SK-N-SH treated with all-trans-retinoic acid at 6 μM for 48 hours (cell line): Measurements from ENCODE around the gene XBP1.

Experiments
- ATAC-seq: fragments of 200-7000 bp; cut with Tn5 transposase; 3 replicates; pipeline ENCODE4 v1.9.1; 2020; ENCODE audit warnings: mild to moderate bottlenecking, moderate library complexity
- ARNTL ChIP-seq: fragments of 450-650 bp; formaldehyde crosslinking; IDR thresholded peaks from 2 replicates; pipeline ENCODE4 v1.5.0; 2020; ENCODE audit warnings: low read depth, mild to moderate bottlenecking, moderate library complexity, borderline replicate concordance
- BACH2 ChIP-seq: fragments of 250-450 bp; sonication (Bioruptor Pico); IDR thresholded peaks from 2 replicates; pipeline ENCODE4 v1.9.0; 2021; ENCODE audit warnings: mild to moderate bottlenecking, borderline replicate concordance
- CSDC2 ChIP-seq: fragments of 250-450 bp; sonication (Bioruptor Pico); IDR thresholded peaks from 2 replicates; pipeline ENCODE4 v1.5.0; 2020; ENCODE audit warnings: mild to moderate bottlenecking, moderate library complexity
- ESRRG ChIP-seq: fragments of 250-450 bp; sonication (Bioruptor Pico); IDR thresholded peaks from 2 replicates; pipeline ENCODE4 v1.6.1; 2021; ENCODE audit warnings: mild to moderate bottlenecking
- ISL1 ChIP-seq: fragments of 250-450 bp; sonication (Bioruptor Pico); IDR thresholded peaks from 2 replicates; pipeline ENCODE4 v2.1.2; 2022; ENCODE audit warnings: mild to moderate bottlenecking, moderate library complexity
- OSR1 ChIP-seq: fragments of 250-450 bp; sonication (Bioruptor Pico); IDR thresholded peaks from 2 replicates; pipeline ENCODE4 v1.8.0; 2022; ENCODE audit warnings: moderate library complexity, mild to moderate bottlenecking, inconsistent platforms
- RARB ChIP-seq: fragments of 250-450 bp; sonication (Bioruptor Pico); IDR thresholded peaks from 2 replicates; pipeline ENCODE4 v1.8.0; 2021; ENCODE audit warnings: mild to moderate bottlenecking, moderate library complexity
- SNAI2 ChIP-seq: fragments of 250-450 bp; sonication (Bioruptor Pico); IDR thresholded peaks from 2 replicates; pipeline ENCODE4 v1.5.0; 2020; ENCODE audit warnings: mild to moderate bottlenecking, moderate library complexity
- TCF4 ChIP-seq: fragments of 250-450 bp; sonication (Bioruptor Pico); IDR thresholded peaks from 2 replicates; pipeline ENCODE4 v1.8.0; 2021; ENCODE audit warnings: mild to moderate bottlenecking, moderate library complexity, borderline replicate concordance
- TOX ChIP-seq: fragments of 250-450 bp; sonication (Bioruptor Pico); IDR thresholded peaks from 2 replicates; pipeline ENCODE4 v1.8.0; 2021; ENCODE audit warnings: mild to moderate bottlenecking, moderate library complexity, borderline replicate concordance
- ZC3H10 ChIP-seq: fragments of 250-450 bp; sonication (Bioruptor Pico); IDR thresholded peaks from 2 replicates; pipeline ENCODE4 v1.5.1; 2021; ENCODE audit warnings: mild to moderate bottlenecking, moderate library complexity
- ZFP3 ChIP-seq: fragments of 250-450 bp; sonication (Bioruptor Pico); IDR thresholded peaks from 2 replicates; pipeline ENCODE4 v1.5.0; 2020; ENCODE audit warnings: mild to moderate bottlenecking, moderate library complexity
- ZFP30 ChIP-seq: fragments of 450-650 bp; formaldehyde crosslinking; IDR thresholded peaks from 2 replicates; pipeline ENCODE4 v1.5.0; 2022; ENCODE audit warnings: mild to moderate bottlenecking, moderate library complexity
- ZNF565 ChIP-seq: fragments of 450-650 bp; formaldehyde crosslinking; conservative IDR thresholded peaks from 2 replicates; pipeline ENCODE4 v1.5.0; 2020; ENCODE audit warnings: low read depth, mild to moderate bottlenecking, moderate library complexity
- ZNF70 ChIP-seq: fragments of 450-650 bp; formaldehyde crosslinking; IDR thresholded peaks from 2 replicates; pipeline ENCODE4 v1.5.0; 2020; ENCODE audit warnings: mild to moderate bottlenecking, moderate library complexity
- ZNF8 ChIP-seq: fragments of 450-650 bp; formaldehyde crosslinking; IDR thresholded peaks from 2 replicates; pipeline ENCODE4 v1.5.0; 2020; ENCODE audit warnings: mild to moderate bottlenecking, moderate library complexity
- TF ChIP-seq, protein P1 (sequence below): fragments of 250-450 bp; sonication (Bioruptor Pico); IDR thresholded peaks from 2 replicates; pipeline ENCODE4 v1.8.0; 2020; ENCODE audit warnings: mild to moderate bottlenecking, moderate library complexity, borderline replicate concordance
- TF ChIP-seq, protein P2 (sequence below): fragments of 250-450 bp; sonication (Bioruptor Pico); IDR thresholded peaks from 2 replicates; pipeline ENCODE4 v1.5.1; 2021; ENCODE audit warnings: mild to moderate bottlenecking, moderate library complexity
- TF ChIP-seq, protein P3 (sequence below): fragments of 250-450 bp; sonication (Bioruptor Pico); IDR thresholded peaks from 2 replicates; pipeline ENCODE4 v1.8.0; 2021; ENCODE audit warnings: low read depth, mild to moderate bottlenecking, moderate library complexity, borderline replicate concordance
- TF ChIP-seq, protein P4 (sequence below): fragments of 250-450 bp; sonication (Bioruptor Pico); IDR thresholded peaks from 2 replicates; pipeline ENCODE4 v1.5.1; 2020; ENCODE audit warnings: low read depth, mild to moderate bottlenecking, moderate library complexity

The XBP1 gene

DNA sequence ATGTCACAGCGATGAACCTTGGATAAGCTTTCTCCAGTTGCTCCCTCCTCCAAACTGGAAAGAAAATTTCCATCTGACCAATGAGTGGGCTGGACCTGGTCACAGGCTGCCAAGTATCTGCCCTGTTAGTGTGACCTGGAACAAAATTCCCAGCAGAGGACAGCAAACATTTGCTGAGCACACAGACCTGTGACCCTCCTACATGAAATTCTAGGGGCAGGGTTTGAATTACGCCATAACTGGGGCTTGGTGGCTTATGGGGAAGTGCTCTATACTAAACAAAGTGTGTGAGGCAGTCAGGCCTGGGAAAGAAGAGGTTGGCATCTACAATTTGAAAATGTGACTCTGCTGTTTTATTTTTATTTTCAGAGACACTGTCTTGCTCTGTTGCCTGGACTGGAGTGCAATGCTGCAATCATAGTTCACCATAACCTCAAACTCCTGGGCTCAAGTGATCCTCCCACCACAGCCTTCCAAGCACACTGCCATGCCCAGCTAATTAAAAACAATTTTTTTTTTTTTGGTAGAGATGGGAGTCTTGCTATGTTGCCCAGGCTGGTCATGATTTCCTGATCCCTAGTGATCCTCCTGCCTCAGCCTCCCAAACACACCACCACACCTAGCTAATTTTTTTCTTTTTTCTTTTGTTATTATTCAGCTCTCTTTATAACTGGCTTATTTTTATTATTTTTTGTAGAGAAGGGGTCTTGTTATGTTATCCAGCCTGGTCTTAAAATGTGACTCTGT, 13.6 kb upstream of the XBP1 start:
- TF ChIP-seq, protein P1, sequence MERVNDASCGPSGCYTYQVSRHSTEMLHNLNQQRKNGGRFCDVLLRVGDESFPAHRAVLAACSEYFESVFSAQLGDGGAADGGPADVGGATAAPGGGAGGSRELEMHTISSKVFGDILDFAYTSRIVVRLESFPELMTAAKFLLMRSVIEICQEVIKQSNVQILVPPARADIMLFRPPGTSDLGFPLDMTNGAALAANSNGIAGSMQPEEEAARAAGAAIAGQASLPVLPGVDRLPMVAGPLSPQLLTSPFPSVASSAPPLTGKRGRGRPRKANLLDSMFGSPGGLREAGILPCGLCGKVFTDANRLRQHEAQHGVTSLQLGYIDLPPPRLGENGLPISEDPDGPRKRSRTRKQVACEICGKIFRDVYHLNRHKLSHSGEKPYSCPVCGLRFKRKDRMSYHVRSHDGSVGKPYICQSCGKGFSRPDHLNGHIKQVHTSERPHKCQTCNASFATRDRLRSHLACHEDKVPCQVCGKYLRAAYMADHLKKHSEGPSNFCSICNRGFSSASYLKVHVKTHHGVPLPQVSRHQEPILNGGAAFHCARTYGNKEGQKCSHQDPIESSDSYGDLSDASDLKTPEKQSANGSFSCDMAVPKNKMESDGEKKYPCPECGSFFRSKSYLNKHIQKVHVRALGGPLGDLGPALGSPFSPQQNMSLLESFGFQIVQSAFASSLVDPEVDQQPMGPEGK: no peak
- TF ChIP-seq, protein P2, sequence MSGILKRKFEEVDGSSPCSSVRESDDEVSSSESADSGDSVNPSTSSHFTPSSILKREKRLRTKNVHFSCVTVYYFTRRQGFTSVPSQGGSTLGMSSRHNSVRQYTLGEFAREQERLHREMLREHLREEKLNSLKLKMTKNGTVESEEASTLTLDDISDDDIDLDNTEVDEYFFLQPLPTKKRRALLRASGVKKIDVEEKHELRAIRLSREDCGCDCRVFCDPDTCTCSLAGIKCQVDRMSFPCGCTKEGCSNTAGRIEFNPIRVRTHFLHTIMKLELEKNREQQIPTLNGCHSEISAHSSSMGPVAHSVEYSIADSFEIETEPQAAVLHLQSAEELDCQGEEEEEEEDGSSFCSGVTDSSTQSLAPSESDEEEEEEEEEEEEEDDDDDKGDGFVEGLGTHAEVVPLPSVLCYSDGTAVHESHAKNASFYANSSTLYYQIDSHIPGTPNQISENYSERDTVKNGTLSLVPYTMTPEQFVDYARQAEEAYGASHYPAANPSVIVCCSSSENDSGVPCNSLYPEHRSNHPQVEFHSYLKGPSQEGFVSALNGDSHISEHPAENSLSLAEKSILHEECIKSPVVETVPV (CRISPR knock-in tag): no peak
- no peak for TF ChIP-seq ZC3H10 (CRISPR knock-in tag)
- TF ChIP-seq ZFP30 (CRISPR knock-in tag): no peak
- TF ChIP-seq ISL1 (CRISPR knock-in tag): no peak
- no peak for TF ChIP-seq OSR1 (CRISPR knock-in tag)
- TF ChIP-seq, protein P3, sequence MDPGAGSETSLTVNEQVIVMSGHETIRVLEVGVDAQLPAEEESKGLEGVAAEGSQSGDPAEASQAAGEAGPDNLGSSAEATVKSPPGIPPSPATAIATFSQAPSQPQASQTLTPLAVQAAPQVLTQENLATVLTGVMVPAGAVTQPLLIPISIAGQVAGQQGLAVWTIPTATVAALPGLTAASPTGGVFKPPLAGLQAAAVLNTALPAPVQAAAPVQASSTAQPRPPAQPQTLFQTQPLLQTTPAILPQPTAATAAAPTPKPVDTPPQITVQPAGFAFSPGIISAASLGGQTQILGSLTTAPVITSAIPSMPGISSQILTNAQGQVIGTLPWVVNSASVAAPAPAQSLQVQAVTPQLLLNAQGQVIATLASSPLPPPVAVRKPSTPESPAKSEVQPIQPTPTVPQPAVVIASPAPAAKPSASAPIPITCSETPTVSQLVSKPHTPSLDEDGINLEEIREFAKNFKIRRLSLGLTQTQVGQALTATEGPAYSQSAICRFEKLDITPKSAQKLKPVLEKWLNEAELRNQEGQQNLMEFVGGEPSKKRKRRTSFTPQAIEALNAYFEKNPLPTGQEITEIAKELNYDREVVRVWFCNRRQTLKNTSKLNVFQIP (CRISPR knock-in tag): no peak
- no peak for TF ChIP-seq ZNF70 (CRISPR knock-in tag)
- no peak for TF ChIP-seq CSDC2 (CRISPR knock-in tag)
- TF ChIP-seq ZNF8 (CRISPR knock-in tag): no peak
- TF ChIP-seq RARB (CRISPR knock-in tag): no peak
- no peak for TF ChIP-seq ARNTL (CRISPR knock-in tag)
- TF ChIP-seq, protein P4, sequence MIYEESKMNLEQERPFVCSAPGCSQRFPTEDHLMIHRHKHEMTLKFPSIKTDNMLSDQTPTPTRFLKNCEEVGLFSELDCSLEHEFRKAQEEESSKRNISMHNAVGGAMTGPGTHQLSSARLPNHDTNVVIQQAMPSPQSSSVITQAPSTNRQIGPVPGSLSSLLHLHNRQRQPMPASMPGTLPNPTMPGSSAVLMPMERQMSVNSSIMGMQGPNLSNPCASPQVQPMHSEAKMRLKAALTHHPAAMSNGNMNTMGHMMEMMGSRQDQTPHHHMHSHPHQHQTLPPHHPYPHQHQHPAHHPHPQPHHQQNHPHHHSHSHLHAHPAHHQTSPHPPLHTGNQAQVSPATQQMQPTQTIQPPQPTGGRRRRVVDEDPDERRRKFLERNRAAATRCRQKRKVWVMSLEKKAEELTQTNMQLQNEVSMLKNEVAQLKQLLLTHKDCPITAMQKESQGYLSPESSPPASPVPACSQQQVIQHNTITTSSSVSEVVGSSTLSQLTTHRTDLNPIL (CRISPR knock-in tag): no peak
- TF ChIP-seq ESRRG (CRISPR knock-in tag): no peak
- TF ChIP-seq TOX (CRISPR knock-in tag): no peak
- no peak for TF ChIP-seq ZNF565 (CRISPR knock-in tag)
- TF ChIP-seq SNAI2 (CRISPR knock-in tag): no peak
- no peak for ATAC-seq

DNA sequence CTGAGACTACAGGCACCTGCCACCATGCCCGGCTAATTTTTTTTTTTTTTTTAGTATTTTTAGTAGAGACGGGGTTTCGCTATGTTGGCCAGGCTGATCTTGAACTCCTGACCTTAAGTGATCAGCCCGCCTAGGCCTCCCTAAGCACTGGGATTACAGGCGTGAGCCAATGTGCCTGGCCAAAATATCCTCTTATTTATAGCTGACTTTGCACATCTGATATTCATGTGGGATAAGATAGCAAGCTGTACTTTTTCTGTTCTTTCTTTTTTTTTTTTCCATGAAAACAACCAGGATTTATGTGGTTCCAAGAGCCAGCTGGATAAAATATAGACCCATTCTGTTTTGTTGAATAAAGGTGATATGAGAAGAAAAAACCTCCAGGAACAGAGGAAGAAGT, 12.1 kb upstream of the XBP1 start:
- no peak for ATAC-seq

DNA sequence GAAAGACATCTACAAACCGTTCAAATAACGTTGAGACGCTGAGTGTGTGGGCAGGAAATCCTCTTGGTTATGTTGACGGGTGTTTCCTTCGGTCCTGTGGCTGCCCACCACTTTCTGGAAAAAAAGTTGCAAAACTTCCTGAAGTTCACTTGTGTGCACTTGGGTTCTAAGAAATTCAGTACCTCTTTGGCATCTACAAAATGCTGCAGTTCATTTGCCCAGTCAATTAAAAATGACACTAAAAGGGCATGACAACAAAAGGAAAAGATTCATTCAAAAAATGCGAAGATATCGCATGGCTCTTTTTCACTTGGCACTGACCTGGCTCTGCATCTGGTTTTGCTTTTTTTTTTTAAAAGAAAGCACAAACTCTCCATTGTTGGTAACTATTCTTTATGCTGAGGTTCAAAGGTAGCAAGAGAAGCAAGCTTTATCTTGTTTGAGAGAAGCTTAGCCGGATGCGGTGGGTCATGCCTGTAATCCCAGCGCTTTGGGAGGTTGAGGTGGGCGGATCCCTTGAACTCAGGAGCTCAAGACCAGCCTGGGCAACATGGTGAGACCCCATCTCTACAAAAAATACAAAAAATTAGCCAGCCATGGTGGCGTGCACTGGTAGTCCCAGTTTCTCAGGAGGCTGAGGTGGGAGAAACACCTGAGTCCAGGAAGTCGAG, 10.6 kb upstream of the XBP1 start:
- no peak for ATAC-seq
- TF ChIP-seq, protein P3 (CRISPR knock-in tag): no peak
- TF ChIP-seq CSDC2 (CRISPR knock-in tag) (no peak), ESRRG (CRISPR knock-in tag) (no peak), ZNF8 (CRISPR knock-in tag) (no peak), ZFP30 (CRISPR knock-in tag) (no peak), ZFP3 (no peak), BACH2 (no peak)
- TF ChIP-seq, protein P1: no peak
- TF ChIP-seq, protein P2 (CRISPR knock-in tag): no peak

More for the DNA sequence above, 12.1 kb upstream of the XBP1 start:
- no peak for TF ChIP-seq ZNF565 (CRISPR knock-in tag)
- TF ChIP-seq BACH2: no peak
- TF ChIP-seq ZNF8 (CRISPR knock-in tag): no peak
- TF ChIP-seq ZNF70 (CRISPR knock-in tag): no peak
- no peak for TF ChIP-seq ESRRG (CRISPR knock-in tag)
- no peak for TF ChIP-seq ZC3H10 (CRISPR knock-in tag)
- TF ChIP-seq, protein P4 (CRISPR knock-in tag): no peak
- no peak for TF ChIP-seq TCF4 (CRISPR knock-in tag)
- TF ChIP-seq ISL1 (CRISPR knock-in tag): no peak
- no peak for TF ChIP-seq CSDC2 (CRISPR knock-in tag)
- no peak for TF ChIP-seq SNAI2 (CRISPR knock-in tag)
- TF ChIP-seq ZFP30 (CRISPR knock-in tag): no peak
- TF ChIP-seq, all 23 proteins: peak for 0
